HG03432 (cell line): ENCODE data around the gene MRPS31.
"Not testable (repeated sequence)": the region's sequence is repeated elsewhere in the genome, so short reads cannot be mapped to it uniquely, and the experiment has no call there.

ENCODE experiments used
- ATAC-seq: cut with Tn5 transposase; IDR thresholded peaks from one replicate; pipeline ENCODE4 v1.9.1; 2021; ENCODE audit warnings: mild to moderate bottlenecking, moderate library complexity; ENCODE audit not compliant: unreplicated experiment

MRPS31 gene

DNA sequence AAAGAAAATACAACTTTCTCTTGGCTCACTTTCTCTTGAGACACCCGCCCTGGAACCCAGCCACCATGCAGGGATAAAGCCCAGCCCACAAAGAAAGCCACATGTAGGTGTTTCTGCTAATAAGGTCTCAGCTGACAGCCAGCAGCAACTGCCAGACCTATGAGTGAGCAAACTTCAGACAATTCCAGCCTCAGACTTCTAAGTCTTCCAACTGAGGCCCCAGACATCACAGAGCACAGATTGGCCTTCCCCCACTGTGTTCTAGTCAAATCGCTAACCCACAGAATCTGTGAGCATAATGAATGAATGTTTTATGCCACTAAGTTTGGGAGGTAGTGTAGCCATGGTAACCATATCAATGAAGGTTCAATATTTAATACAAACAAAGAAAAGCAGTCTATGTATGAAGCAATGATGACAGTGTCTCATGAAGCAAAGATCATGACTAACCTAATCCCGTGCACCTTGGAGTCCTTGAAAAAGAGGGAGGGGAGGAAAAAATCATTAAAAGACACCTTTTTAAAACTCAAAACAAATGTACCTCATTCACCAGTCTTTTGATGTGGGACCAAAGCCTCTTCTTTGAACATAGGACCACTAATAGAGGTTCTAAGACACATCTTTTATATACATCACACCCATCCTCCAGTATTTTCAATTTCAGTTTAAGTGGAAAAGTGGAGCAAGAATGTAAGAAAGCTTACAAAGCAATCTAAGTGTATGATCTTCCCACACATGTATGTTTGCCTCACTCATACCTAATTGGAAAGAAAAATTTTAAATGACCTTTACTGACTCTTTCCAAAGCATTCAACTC is 6.2 kb downstream of the MRPS31 start:
- ATAC-seq: peak; percentile 34

DNA sequence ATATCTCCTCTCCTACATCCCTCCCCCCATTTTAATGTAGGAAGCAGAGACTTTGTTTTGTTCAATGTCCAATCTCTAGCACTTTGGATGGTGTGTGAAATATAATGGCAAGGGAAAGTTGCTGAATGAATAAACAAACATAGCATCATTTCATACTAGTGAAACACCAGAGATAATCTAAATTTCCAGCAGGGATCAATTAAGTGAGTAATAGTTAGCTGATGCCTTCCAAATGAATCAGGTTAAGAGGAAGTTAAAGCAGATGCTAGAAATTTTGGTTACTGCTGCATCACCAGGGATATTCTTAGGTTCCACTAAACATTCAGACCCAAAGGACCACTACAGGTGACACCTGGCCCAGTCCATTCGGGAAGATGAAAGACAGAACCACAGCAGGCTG is 8.1 kb downstream of the MRPS31 start:
- no peak for ATAC-seq

DNA sequence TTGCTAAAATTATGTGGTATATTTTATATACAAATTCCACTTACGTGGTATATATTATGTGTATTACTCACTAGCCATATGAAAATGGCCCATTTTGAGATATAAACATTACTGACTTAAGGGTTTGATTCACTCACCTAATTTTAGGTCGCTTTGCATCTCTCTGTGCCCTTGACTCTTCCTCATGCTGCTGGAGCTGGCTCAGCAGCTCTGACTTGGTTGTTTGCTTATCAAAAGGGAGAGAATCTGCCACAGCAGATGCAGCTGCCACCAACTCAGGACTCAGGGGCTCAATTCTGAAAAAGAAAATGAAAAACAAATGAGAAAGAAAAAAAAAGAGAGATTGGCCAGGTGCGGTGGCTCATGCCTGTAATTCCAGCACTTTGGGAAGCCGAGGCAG is 12.2 kb downstream of the MRPS31 start:
- no peak for ATAC-seq

DNA sequence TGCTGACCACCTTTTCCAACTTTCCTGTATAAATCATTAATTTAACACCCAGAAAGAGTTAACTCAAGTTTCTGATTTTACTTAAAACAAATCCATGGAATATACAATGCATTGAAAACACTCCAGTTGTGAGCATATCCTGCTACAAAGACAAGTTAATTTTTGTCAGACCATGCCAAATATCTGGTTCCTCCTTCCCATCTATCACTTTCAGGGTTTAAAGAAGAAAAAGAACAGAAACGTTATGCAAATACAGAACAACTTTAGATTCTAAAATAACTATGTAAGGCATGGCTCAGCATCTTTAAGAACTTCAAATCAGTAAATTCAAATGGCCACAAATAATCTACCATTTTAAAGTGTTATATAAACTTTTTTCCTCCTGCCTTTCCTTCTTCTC is 14.9 kb downstream of the MRPS31 start:
- ATAC-seq: peak; percentile 60

DNA sequence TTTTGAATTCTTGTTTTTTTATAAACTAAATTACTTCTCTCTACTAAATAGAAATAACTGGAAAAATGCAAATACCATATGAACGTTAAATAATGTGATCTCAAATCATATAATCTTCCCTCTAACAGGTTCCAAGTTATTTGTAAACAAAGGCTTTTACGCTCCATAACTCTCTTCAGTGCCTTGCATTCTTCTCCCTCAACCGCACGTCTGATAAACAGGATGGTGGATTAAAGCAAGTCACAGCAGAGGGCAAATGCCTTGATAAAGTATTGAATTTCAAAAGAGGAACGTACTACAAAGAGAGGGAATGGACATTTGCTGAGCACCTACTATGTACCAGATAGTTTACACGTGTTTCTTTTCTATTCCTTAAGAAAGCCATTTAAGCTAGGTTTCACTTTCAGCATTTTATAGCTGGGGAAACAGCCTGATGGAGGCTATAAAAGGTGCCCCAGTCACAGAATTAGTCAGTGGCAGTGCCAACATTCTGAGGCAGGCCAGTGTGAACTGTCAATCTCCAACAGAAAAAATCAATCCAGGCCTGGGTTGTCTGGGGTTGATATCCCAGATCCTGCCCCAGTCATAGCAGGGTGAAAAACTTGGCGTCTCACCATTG is 15.8 kb downstream of the MRPS31 start:
- no peak for ATAC-seq

DNA sequence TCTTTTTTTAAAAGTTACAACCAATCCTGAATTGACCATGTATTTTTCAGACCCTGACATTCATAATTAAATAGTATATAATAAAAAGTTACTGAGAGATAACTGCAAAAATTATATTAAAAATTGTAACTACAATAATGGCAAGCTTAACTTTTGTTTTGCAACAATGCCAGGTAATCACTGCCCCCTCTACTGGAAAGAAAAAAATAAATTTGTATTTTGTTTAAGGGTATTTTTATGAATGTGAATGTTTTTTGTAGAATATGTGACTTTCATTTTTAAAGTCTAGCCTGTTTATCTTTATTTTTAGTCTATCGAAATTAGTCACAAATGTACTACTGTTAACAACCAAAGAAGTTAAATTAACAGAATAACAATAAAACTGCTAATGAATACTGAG is 21.7 kb downstream of the MRPS31 start:
- no peak for ATAC-seq

DNA sequence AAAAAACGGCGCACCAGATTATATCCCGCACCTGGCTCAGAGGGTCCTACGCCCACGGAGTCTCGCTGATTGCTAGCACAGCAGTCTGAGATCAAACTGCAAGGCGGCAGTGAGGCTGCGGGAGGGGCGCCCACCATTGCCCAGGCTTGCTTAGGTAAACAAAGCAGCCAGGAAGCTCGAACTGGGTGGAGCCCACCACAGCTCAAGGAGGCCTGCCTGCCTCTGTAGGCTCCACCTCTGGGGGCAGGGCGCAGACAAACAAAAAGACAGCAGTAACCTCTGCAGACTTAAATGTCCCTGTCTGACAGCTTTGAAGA is 35.8 kb downstream of the MRPS31 start:
- ATAC-seq: not testable (repeated sequence)

DNA sequence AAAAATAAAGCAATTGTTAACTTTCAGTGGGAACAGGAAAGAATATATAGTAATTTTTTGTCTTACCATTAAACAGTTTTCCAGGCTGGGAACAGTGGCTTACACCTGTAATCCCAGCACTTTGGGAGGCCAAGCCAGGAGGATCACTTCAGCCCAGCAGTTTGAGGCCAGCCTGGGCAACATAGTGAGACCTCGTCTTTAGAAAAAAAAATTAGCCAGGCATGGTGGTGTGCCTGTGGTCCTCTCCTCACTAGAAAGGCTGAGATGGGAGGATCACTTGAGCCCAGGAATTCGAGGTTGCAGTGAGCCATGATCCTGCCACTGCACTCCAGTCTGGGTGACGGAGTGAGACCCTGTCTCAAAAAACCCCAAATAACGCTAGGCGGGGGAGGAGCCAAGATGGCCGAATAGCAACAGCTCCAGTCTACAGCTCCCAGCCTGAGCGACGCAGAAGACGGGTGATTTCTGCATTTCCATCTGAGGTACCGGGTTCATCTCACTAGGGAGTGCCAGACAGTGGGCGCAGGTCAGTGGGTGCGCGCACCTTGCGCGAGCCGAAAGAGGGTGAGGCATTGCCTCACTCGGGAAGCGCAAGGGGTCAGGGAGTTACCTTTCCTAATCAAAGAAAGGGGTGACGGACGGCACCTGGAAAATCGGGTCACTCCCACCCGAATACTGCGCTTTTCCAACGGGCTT is 36.3 kb downstream of the MRPS31 start:
- ATAC-seq: not testable (repeated sequence)

DNA sequence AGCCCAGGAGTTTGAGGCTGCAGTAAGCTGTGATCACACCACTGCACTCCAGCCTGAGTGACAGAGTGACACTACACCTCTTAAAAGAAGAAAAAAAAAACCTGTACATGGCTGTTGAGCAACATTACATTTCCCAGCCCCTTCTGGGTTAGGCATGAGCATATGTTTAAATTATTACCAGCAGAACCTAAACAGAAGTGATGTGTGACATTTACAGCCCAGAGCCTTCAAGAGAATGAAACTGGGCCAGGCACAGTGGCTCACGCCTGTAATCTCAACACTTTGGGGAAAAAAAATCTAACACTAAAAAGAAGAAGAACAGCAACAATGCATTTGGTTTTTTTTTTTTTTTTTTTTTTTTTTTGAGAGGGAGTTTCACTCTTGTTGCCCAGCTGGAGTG is 38.3 kb downstream of the MRPS31 start:
- ATAC-seq: no peak

DNA sequence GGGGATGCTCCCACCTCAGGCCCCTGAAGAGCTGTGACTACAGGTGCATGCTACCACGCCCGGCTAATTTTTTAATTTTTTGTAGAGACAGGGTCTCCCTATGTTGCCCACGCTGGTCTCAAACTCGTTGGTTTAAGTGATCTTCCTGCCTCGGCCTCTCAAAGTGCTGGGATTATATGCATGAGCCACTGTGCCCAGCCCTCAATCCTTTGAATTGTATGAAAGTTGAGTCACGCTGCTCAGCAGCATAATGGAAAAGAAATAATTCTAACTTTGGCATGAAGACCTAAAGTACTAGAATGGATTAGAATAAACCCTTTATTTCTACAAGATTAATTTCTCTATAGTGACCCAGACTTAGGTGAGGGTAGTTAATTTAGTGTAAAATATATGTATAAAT is 42.4 kb downstream of the MRPS31 start:
- ATAC-seq: no peak

DNA sequence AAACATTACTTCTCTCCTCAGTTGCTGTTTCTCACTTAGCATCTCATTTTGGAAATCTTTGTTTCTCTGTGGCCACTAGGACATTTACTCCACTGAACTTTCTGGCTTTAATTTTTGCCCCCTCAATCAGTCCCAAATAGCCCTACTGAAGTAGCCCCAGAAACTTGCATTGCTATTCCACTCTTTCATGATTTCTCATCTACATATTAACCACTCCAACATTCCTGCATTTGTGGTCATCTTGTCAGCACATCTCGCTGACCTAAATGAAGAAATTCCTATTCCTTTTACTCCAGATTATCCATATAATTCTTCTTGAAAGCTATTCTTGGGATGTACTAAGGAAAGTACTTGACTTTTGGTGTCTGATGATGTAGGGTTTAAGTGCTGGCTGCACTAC is 56.6 kb downstream of the MRPS31 start:
- not testable (repeated sequence) for ATAC-seq

DNA sequence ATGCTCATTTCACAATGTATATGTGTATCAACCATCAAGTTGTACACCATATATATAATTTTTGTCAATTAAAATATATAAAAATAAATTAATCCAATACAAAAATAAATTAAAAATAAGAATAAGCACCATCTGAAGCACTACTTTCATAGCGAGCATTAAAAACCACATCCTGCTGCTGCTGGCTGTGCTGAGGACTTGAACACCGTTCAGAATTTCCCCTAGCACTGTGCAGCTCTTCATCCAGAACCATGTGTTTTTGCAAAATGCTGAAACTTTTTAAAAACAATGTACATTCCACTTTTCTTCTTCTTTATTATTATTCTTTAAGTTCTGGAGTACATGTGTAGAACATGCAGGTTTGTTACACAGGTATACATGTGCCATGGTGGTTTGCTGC is 64.6 kb downstream of the MRPS31 start:
- ATAC-seq: no peak

DNA sequence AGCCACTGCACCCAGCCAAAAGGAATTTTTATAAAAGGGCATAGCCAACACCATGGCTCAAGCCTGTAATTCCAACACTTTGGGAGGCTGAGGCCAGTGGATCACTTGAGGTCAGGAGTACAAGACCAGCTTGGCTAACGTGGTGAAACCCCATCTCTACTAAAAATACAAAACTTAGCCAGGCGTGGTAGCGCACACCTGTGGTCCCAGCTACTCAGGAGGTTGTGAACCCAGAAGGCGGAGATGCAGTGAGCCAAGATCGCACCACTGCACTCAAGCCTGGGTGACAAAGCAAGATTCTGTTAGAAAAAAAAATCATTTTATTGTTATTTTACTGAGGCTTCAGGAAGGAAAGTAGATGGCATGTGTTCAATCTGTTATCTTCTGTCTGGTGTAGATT is 73.3 kb downstream of the MRPS31 start:
- ATAC-seq: peak; percentile 76

DNA sequence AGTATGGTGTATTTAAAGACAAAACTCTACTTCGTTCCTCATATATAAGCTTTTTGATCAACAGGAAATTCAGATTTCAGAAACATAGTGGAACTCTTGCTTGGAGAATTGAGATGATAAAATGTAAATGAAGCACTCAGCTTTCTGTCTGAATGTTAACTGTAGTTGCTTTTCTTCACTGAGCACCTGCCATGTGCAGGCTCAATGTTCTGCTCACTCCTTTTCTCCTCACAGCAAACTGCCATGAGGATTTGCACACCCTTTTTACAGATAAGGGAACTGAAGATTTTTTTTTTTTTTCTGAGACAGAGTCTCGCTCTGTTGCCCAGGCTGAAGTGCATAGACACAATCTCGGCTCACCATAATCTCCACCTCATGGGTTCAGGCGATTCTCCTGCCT is 76.6 kb downstream of the MRPS31 start:
- ATAC-seq: no peak

DNA sequence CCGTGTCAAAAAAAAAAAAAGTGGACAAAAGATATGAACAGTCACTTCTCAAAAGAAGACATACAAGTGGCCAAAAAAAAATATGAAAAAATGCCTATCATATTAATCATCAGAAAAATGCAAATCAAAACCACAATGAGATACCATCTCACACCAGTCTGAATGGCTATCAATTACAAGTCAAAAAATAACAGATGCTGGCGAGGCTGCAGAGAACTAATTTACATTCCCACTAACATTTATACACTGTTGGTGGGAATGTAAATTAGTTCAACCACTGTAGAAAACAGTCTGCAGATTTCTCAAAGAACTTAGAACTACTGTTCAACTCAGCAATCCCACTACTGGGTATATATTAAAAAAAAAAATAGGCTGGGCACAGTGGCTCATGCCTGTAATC is 78.0 kb downstream of the MRPS31 start:
- peak; percentile 71 for ATAC-seq

DNA sequence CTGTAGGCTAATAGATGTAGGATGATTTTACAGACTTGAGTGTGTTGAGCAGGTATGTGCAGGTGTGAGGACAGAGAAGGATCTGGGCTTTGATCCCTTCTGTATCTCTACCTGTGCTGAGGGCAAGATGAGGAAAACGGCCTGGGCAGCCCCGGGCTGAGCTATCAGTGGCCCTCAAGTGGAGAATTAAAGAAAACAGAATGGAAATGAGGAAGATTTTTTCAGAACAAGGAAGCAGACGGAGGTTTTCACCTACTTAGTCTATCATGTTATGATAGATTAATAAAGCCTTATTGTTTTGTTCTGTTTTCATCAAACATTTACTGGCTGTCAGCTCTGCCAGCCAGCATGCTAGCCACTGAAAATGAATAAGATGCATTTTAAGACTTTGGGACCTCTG is 82.2 kb downstream of the MRPS31 start:
- no peak for ATAC-seq

DNA sequence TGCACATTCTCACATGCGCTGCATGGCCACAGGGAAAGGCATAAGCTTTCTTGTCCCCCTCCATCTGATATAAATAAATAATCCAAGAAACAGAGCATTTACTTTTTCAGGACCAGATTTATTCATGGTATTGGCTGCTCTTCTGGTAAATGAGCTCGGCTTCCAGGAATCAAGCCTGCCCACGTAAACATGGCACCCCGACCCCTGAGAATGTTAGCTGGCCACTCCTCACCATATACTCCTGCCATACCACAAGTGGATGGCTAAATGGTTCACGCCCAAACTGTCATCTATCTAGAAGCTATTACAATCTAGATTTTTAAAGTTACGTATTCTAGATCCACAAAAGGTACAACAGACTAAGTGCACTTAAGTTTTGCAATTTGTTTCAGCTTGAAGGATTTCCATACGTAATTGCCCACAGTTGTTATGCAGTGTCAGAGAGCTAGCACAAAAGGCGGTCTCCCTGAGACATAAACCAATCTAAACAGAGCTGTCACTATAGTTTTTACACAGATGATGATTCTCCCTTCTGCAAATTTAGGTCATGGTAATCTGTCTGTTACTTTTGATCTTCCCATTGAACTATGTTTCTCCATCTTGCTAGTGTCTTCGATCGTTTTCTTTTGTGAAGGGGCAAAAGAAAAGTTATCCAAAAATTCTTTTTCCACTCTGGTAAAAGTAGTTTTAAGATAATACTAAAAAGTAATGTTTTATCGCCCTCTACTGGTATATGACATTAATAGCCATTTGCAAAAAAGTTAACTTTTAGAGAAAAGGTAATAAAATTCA is 88.3 kb downstream of the MRPS31 start:
- ATAC-seq: no peak

DNA sequence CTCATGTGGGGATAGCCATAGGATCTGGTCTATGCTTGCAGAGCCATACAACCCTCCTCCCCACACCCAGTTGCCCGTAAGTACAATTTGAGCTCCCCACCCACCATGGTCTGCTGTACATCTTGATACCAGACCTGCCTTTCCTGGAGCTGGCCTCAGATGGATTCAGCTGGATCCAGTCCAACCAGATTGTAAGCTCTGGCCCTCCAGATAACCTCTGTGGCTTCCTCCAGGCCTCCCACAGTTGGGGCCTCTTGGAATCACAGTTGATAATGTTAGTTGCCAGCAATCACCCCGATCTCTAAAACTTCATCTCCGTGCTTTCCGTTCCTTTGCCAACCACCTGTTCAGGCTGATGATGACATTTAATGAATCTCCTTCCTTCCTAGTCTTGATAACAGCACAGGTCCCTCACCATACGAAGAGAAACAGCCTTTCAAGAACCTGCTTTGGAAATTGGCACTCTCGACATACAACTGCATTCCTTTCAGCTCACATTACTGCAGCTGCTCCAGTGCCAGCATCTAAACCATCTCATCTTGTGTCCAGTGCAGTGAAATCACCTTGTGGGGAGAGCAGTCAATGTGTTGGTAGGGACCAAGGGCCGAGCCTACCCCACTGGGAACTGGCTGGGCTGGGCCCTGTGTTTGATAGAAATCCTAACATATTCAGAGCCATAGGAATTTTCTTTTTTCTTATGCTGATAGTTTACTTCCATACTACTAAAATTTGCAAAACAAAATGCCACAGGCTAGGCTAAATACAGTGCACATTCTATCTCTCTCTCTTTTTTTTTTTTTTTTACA is 89.4 kb downstream of the MRPS31 start:
- ATAC-seq: no peak

DNA sequence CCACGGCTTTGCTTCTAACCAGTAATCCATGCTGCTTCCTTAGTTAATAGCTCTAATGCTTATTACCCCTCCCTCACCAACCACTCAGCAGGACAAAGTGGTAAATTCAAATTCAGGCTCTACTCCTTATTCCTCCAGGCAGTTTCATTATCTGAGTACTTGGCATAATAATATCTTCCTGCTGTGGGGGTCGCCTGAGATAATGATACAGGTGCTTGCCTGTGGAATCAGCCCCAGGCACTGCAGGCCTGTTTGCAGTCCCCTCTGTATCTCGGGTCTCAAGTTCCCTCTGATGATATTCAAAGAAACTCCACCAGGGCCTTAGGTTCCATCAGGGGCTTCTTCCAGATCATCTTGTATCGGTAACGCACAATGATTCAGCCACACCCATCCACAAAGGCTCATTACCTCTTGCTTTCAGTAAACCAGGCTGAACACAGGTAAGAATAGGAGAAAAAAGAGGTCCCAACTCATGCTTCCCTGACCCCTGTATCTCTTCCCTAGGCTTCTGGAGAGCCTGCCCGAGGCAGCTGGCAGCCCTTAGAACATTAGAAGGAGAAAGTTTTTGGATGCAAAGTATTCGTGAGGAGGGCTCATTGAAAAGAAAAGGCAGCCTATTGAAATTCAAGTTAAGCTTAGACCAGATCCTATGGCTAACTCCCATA is 90.2 kb downstream of the MRPS31 start:
- ATAC-seq: no peak

DNA sequence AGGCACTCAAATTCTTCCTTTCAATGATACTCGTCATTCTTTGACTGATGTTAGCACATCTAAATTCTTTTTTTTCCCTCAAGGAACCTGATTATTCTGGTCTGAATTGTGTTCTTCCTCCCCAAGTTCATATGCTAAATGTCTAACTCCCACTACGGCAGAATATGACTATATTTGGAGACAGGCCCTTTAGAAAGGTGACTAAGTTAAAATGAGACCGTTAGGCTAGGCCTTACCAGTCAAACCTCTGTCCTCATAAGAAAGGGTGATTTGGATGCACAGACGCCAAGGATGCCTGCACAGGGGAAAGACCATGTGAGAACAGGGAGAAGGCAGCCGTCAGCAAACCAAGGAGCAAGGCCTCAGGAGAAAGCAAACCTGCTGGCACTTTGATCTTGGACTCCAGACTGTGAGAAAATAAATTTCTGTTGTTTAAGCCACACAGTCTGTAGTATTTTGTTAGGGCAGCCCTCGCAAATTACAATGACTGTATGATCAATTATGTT is 91.5 kb downstream of the MRPS31 start:
- no peak for ATAC-seq
